ENCODE results near the gene PDE11A.

- TF ChIP-seq, protein P1, sequence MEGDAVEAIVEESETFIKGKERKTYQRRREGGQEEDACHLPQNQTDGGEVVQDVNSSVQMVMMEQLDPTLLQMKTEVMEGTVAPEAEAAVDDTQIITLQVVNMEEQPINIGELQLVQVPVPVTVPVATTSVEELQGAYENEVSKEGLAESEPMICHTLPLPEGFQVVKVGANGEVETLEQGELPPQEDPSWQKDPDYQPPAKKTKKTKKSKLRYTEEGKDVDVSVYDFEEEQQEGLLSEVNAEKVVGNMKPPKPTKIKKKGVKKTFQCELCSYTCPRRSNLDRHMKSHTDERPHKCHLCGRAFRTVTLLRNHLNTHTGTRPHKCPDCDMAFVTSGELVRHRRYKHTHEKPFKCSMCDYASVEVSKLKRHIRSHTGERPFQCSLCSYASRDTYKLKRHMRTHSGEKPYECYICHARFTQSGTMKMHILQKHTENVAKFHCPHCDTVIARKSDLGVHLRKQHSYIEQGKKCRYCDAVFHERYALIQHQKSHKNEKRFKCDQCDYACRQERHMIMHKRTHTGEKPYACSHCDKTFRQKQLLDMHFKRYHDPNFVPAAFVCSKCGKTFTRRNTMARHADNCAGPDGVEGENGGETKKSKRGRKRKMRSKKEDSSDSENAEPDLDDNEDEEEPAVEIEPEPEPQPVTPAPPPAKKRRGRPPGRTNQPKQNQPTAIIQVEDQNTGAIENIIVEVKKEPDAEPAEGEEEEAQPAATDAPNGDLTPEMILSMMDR (IDR thresholded peaks at IDR 0.05), result no peak
- TF ChIP-seq POLR2A (IDR thresholded peaks at IDR 0.05), result no peak
Observed at GRCh38 chr2:177669625-177670330, 402.8 kb downstream of the PDE11A start.

Measured in lower leg skin (tissue), 3 donors.